ENCODE results near the gene ACER3.

Gene ACER3

GRCh38 chr11:77073328-77074001 is 212.7 kb downstream of the ACER3 start:
- no peak for DNase-seq (ENCODE audit: low read depth in 2 of 2, low spot score in 1 of 2)

GRCh38 chr11:77074205-77074604 is 213.5 kb downstream of the ACER3 start:
- DNase-seq (ENCODE audit: low read depth in 2 of 2, low spot score in 1 of 2) = no peak

- DNase-seq (ENCODE audit: low read depth in 2 of 2, low spot score in 1 of 2) = no peak
These were observed 214.0 kb downstream of the ACER3 start for GRCh38 chr11:77074626-77075221.

GRCh38 chr11:77075425-77075905 is 214.7 kb downstream of the ACER3 start:
- DNase-seq (ENCODE audit: low read depth in 2 of 2, low spot score in 1 of 2) = no peak
